Chondrocyte (in vitro differentiated cells): ENCODE results near the gene TMEM176B. TPM values are rescaled to one million over a fixed set of nuclear protein-coding genes. Genes with fewer than 3 reads are reported as not detected.

ENCODE experiments used
- DNase-seq: peaks from one replicate; pipeline ENCODE4 v3.0.0; 2021; ENCODE audit warnings: mixed read lengths, low spot score
- H3K27ac Mint-ChIP-seq: one replicate; pipeline ENCODE4 v1.8.0; 2021; ENCODE audit warnings: mild to moderate bottlenecking, moderate library complexity, mixed read lengths; ENCODE audit not compliant: unreplicated experiment
- H3K27me3 Mint-ChIP-seq: 2 replicates; pipeline ENCODE4 v1.8.0; 2021; ENCODE audit warnings: low read depth, mixed read lengths
- H3K36me3 Mint-ChIP-seq: 2 replicates; pipeline ENCODE4 v1.8.0; 2021; ENCODE audit warnings: low read depth, mixed read lengths
- H3K4me1 Mint-ChIP-seq: 2 replicates; pipeline ENCODE4 v1.8.0; 2021; ENCODE audit warnings: low read depth, mild to moderate bottlenecking, mixed read lengths
- H3K4me3 Mint-ChIP-seq: one replicate; pipeline ENCODE4 v1.8.0; 2021; ENCODE audit warnings: mild to moderate bottlenecking, moderate library complexity, mixed read lengths; ENCODE audit not compliant: unreplicated experiment
- H3K9me3 Mint-ChIP-seq: 2 replicates; pipeline ENCODE4 v1.8.0; 2021; ENCODE audit warnings: low read depth, mixed read lengths
- CTCF ChIP-seq: fragments of 200-600 bp; sonication (generic); IDR thresholded peaks from 2 replicates; pipeline ENCODE4 v1.5.0; 2021; ENCODE audit warnings: antibody characterized with exemption, mild to moderate bottlenecking, moderate library complexity
- total RNA-seq: library from RNA; stranded (reverse); gene quantifications from 3 replicates; pipeline ENCODE4 v1.2.1, GENCODE V29; 2021

The TMEM176B gene
- total RNA-seq, 1 donor from 2014 or later, result 0.37 TPM

- Mint-ChIP-seq H3K4me1 (no peaks in the 10 kb centered on the region), H3K9me3 (no peaks in the 10 kb centered on the region), H3K27me3 (peaks cover 17% of the 10 kb centered on the region), H3K36me3 (no peaks in the 10 kb centered on the region), H3K4me3 (no peak overlapping the region), H3K27ac (no peak overlapping the region)
- DNase-seq, result no peak
- no peak for TF ChIP-seq CTCF
These were observed 28.2 kb upstream of the TMEM176B start for GRCh38 chr7:150828384-150828783.

- H3K4me1 Mint-ChIP-seq, result no peaks in the 10 kb centered on the region
- H3K9me3 Mint-ChIP-seq, result peaks cover 10% of the 10 kb centered on the region
- H3K4me3 Mint-ChIP-seq, result no peak overlapping the region
These were observed 26.1 kb upstream of the TMEM176B start for GRCh38 chr7:150826061-150826849.

GRCh38 chr7:150824379-150825177 is 24.4 kb upstream of the TMEM176B start:
- TF ChIP-seq CTCF, result no peak
- H3K4me1 Mint-ChIP-seq, result no peaks in the 10 kb centered on the region
- no peaks in the 10 kb centered on the region for H3K36me3 Mint-ChIP-seq
- no peak for DNase-seq
- H3K27ac Mint-ChIP-seq, result no peak overlapping the region
- H3K27me3 Mint-ChIP-seq, result peaks cover 16% of the 10 kb centered on the region
- no peak overlapping the region for H3K4me3 Mint-ChIP-seq
- H3K9me3 Mint-ChIP-seq, result peaks cover 10% of the 10 kb centered on the region

More at GRCh38 chr7:150826061-150826849, 26.1 kb upstream of the TMEM176B start:
- H3K36me3 Mint-ChIP-seq, result no peaks in the 10 kb centered on the region
- TF ChIP-seq CTCF, result no peak
- no peak for DNase-seq
- peaks cover 17% of the 10 kb centered on the region for H3K27me3 Mint-ChIP-seq
- no peak overlapping the region for H3K27ac Mint-ChIP-seq

- Mint-ChIP-seq H3K4me1 (no peaks in the 10 kb centered on the region), H3K36me3 (no peaks in the 10 kb centered on the region), H3K4me3 (no peak overlapping the region), H3K27ac (no peak overlapping the region), H3K27me3 (peaks cover 16% of the 10 kb centered on the region), H3K9me3 (peaks cover 10% of the 10 kb centered on the region)
- no peak for DNase-seq
- no peak for TF ChIP-seq CTCF
These were observed 23.4 kb upstream of the TMEM176B start for GRCh38 chr7:150823484-150824126.

- Mint-ChIP-seq H3K4me1 (no peaks in the 10 kb centered on the region), H3K27me3 (peaks cover 11% of the 10 kb centered on the region), H3K9me3 (peaks cover 10% of the 10 kb centered on the region), H3K27ac (no peak overlapping the region), H3K36me3 (no peaks in the 10 kb centered on the region), H3K4me3 (no peak overlapping the region)
- DNase-seq, result no peak
- TF ChIP-seq CTCF, result no peak
These were observed 22.9 kb upstream of the TMEM176B start for GRCh38 chr7:150823043-150823442.
